SH-SY5Y (cell line): ENCODE measurements around the gene DDX20.

Source experiments
- GATA2 ChIP-seq: IDR thresholded peaks from 2 replicates; pipeline ENCODE4 v1.6.1; 2011; ENCODE audit warnings: mild to moderate bottlenecking, low read depth, low read length
- GATA3 ChIP-seq: IDR thresholded peaks from 2 replicates; pipeline ENCODE4 v1.6.1; 2011; ENCODE audit warnings: low read depth, mild to moderate bottlenecking, low read length, moderate library complexity

DNA sequence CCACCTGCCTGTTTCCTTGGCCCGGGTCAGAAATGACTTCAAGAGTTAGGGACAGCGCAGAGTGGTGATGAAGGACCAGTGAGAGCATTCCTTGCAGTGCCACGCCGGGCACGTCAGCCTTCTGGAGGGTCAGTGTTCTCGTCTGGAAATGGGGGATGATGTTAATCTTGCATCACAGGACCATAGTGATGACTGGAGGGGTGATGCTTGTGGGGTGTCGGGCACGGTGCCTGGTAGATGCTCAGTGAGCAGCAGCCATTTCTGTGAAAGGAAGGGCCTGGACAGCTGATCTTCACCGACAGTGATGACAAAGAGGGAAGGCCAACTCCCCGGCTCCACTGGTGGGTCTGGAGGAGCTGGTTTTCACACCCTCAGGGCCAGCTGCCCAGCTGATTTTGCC, 56.2 kb downstream of the DDX20 start:
- no peak for TF ChIP-seq GATA2
- no peak for TF ChIP-seq GATA3
